LNCAP (cell line): ENCODE measurements around the gene TAF6.

Experiments used
- TF ChIP-seq, protein P1 (sequence below): fragments of 450-650 bp; IDR thresholded peaks from 2 replicates; pipeline ENCODE4 v1.5.1; 2017; ENCODE audit warnings: mild to moderate bottlenecking

Gene TAF6

DNA sequence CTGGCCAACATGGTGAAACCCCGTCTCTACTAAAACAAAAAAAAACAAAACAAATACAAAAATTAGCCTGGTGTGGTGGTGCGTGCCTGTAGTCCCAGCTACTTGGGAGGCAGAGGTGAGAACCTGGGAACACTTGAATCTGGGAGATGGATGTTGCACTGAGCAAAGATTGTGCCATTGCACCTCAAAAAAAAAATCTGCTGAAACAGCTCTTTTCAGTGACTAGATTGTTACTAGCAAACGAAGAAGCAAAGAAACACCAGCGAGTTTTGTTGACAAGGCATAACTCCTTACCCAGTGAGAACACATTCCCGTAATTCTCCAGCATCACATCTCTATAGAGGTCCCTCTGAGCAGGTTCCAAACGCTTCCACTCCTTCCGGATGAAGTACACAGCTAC lies 44.3 kb downstream of the TAF6 start:
- TF ChIP-seq, protein P1, sequence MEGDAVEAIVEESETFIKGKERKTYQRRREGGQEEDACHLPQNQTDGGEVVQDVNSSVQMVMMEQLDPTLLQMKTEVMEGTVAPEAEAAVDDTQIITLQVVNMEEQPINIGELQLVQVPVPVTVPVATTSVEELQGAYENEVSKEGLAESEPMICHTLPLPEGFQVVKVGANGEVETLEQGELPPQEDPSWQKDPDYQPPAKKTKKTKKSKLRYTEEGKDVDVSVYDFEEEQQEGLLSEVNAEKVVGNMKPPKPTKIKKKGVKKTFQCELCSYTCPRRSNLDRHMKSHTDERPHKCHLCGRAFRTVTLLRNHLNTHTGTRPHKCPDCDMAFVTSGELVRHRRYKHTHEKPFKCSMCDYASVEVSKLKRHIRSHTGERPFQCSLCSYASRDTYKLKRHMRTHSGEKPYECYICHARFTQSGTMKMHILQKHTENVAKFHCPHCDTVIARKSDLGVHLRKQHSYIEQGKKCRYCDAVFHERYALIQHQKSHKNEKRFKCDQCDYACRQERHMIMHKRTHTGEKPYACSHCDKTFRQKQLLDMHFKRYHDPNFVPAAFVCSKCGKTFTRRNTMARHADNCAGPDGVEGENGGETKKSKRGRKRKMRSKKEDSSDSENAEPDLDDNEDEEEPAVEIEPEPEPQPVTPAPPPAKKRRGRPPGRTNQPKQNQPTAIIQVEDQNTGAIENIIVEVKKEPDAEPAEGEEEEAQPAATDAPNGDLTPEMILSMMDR, result no peak

GRCh38 chr7:100072462-100072861 lies 46.7 kb downstream of the TAF6 start:
- TF ChIP-seq, protein P1, result no peak

DNA sequence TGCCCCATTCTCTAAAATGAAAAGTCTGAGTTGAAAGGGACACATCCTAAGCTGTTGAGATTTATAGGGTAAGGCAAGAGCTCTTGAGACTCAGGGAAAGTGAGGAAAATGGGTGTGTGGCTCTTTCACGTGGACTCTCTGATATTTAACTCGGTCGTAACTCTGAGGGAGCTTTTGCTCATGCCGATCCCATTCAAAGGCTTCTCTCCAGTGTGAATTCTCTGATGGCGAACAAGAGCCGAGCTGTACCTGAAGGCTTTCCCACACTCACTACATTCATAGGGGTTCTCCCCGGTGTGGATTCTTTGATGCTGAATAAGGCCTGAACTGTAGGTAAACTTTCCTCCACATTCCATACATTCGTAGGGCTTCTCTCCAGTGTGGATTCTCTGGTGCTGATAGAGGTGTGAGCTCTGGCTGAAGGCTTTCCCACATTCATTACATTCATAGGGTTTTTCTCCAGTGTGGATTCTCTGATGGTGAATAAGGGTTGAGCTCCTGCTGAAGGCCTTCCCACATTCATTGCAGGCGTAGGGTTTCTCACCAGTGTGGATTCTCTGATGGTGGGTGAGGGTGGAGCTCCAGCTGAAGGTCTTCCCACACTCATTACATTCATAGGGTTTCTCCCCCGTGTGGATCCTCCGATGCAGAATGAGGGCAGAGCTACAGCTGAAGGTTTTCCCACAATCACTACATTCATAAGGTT lies 48.0 kb downstream of the TAF6 start:
- TF ChIP-seq, protein P1, result no peak

DNA sequence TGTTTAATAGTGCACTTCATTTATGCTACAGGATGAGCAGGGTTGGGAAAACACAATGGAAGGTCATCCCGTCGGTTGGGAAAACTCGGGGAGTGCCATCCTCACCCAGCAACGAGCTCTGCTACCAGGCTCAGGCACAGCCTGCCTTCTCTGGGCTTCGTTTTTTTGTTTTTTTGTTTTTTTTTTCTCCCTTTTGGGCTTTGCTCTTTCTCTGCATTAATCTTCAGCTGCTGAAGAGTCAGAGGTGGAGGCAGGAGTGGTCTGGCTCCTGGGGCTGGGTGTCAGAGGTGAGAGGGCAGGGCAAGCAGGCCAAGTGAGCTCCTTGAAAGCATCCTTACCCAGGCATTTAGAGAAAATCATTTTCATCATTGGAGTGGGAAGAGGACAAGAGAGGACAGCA lies 49.2 kb downstream of the TAF6 start:
- TF ChIP-seq, protein P1, result no peak

- TF ChIP-seq, protein P1, result no peak
These were observed 52.2 kb downstream of the TAF6 start for GRCh38 chr7:100066953-100067352.

GRCh38 chr7:100065452-100066186 lies 53.5 kb downstream of the TAF6 start:
- TF ChIP-seq, protein P1, result no peak

DNA sequence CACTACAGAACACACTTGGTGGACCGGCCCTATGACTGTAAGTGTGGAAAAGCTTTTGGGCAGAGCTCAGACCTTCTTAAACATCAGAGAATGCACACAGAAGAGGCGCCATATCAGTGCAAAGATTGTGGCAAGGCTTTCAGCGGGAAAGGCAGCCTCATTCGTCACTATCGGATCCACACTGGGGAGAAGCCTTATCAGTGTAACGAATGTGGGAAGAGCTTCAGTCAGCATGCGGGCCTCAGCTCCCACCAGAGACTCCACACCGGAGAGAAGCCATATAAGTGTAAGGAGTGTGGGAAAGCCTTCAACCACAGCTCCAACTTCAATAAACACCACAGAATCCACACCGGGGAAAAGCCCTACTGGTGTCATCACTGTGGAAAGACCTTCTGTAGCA lies 55.0 kb downstream of the TAF6 start:
- TF ChIP-seq, protein P1, result no peak
